KMS-11 (cell line): Measurements from ENCODE around the gene CARHSP1.

Source experiments
- H2AFZ ChIP-seq: fragments of 200-600 bp; sonication (generic); 2 replicates; pipeline ENCODE4 v1.6.1; 2016; ENCODE audit warnings: antibody characterized with exemption, mixed run types, low read depth
- H3K27ac ChIP-seq: fragments of 200-600 bp; sonication (generic); 2 replicates; pipeline ENCODE4 v1.6.1; 2016; ENCODE audit warnings: mild to moderate bottlenecking, mixed run types
- H3K27me3 ChIP-seq: fragments of 200-600 bp; sonication (generic); 2 replicates; pipeline ENCODE4 v1.6.1; 2017; ENCODE audit warnings: mild to moderate bottlenecking, low read depth, mixed run types, moderate library complexity; ENCODE audit not compliant: insufficient read depth
- H3K36me3 ChIP-seq: fragments of 200-600 bp; sonication (generic); 2 replicates; pipeline ENCODE4 v1.6.1; 2017; ENCODE audit warnings: mild to moderate bottlenecking, mixed run types; ENCODE audit not compliant: insufficient read depth
- H3K4me1 ChIP-seq: fragments of 200-600 bp; sonication (generic); 2 replicates; pipeline ENCODE4 v1.6.1; 2016; ENCODE audit warnings: mild to moderate bottlenecking, low read depth, mixed run types; ENCODE audit not compliant: poor library complexity, severe bottlenecking
- H3K4me2 ChIP-seq: fragments of 200-600 bp; sonication (generic); 2 replicates; pipeline ENCODE4 v1.7.0; 2016; ENCODE audit warnings: mild to moderate bottlenecking, mixed run types
- H3K4me3 ChIP-seq: fragments of 200-600 bp; sonication (generic); IDR thresholded peaks from 2 replicates; pipeline ENCODE4 v1.6.1; 2017; ENCODE audit warnings: low read depth, low read length, mixed read lengths; ENCODE audit not compliant: insufficient read depth
- H3K79me2 ChIP-seq: fragments of 200-600 bp; sonication (generic); 2 replicates; pipeline ENCODE4 v1.6.1; 2016; ENCODE audit warnings: low read depth, mixed run types; ENCODE audit not compliant: insufficient read depth
- H3K9ac ChIP-seq: fragments of 200-600 bp; sonication (generic); 2 replicates; pipeline ENCODE4 v1.6.1; 2016; ENCODE audit warnings: mild to moderate bottlenecking, mixed run types
- H4K20me1 ChIP-seq: fragments of 200-600 bp; sonication (generic); 2 replicates; pipeline ENCODE4 v1.6.1; 2016; ENCODE audit warnings: mild to moderate bottlenecking, mixed run types; ENCODE audit not compliant: insufficient read depth
- CTCF ChIP-seq: fragments of 200-600 bp; sonication (generic); conservative IDR thresholded peaks from 2 replicates; pipeline ENCODE4 v1.6.1; 2017; ENCODE audit warnings: low read depth, mild to moderate bottlenecking, antibody characterized with exemption, low read length, moderate library complexity, mixed read lengths

CARHSP1 gene

GRCh38 chr16:8892101-8892575 is 23.3 kb upstream of the CARHSP1 start:
- no peak overlapping the region for H2AFZ ChIP-seq
- H3K4me2 ChIP-seq, result no peak overlapping the region

GRCh38 chr16:8890549-8890921 is 21.7 kb upstream of the CARHSP1 start:
- Histone ChIP-seq H3K9ac (no peak overlapping the region), H3K4me3 (no peak overlapping the region), H3K4me1 (peaks cover 11% of the 10 kb centered on the region), H3K4me2 (no peak overlapping the region), H2AFZ (no peak overlapping the region), H3K79me2 (no peaks in the 10 kb centered on the region), H3K27me3 (no peaks in the 10 kb centered on the region; the same call in 1 of the 2 replicates), H3K36me3 (peaks cover 10% of the 10 kb centered on the region; the same call in 1 of the 2 replicates), H3K27ac (no peak overlapping the region), H4K20me1 (peaks cover 6% of the 10 kb centered on the region; the same call in 1 of the 2 replicates)
- no peak for TF ChIP-seq CTCF

More at GRCh38 chr16:8892101-8892575, 23.3 kb upstream of the CARHSP1 start:
- no peak overlapping the region for H3K27ac ChIP-seq
- H3K27me3 ChIP-seq, result no peaks in the 10 kb centered on the region
- no peaks in the 10 kb centered on the region for H3K4me1 ChIP-seq
- H3K4me3 ChIP-seq, result no peak overlapping the region
- H3K79me2 ChIP-seq, result peaks cover 2% of the 10 kb centered on the region; the same call in 1 of the 2 replicates
- peaks cover 13% of the 10 kb centered on the region; the same call in 1 of the 2 replicates for H3K36me3 ChIP-seq
- H3K9ac ChIP-seq, result no peak overlapping the region
- TF ChIP-seq CTCF, result no peak
- peaks cover 3% of the 10 kb centered on the region; the same call in 1 of the 2 replicates for H4K20me1 ChIP-seq

- Histone ChIP-seq H2AFZ (no peak overlapping the region), H4K20me1 (peaks cover 6% of the 10 kb centered on the region; the same call in 1 of the 2 replicates), H3K9ac (no peak overlapping the region), H3K27me3 (no peaks in the 10 kb centered on the region; the same call in 1 of the 2 replicates), H3K27ac (no peak overlapping the region), H3K36me3 (peaks cover 8% of the 10 kb centered on the region; the same call in 1 of the 2 replicates), H3K4me1 (peaks cover 16% of the 10 kb centered on the region), H3K79me2 (no peaks in the 10 kb centered on the region), H3K4me2 (no peak overlapping the region), H3K4me3 (no peak overlapping the region)
- TF ChIP-seq CTCF, result no peak
Observed at GRCh38 chr16:8889893-8890548, 21.2 kb upstream of the CARHSP1 start.

- peaks cover 4% of the 10 kb centered on the region; the same call in 1 of the 2 replicates for H3K36me3 ChIP-seq
- peaks cover 6% of the 10 kb centered on the region; the same call in 1 of the 2 replicates for H4K20me1 ChIP-seq
- no peak overlapping the region for H3K4me2 ChIP-seq
- no peaks in the 10 kb centered on the region; the same call in 1 of the 2 replicates for H3K27me3 ChIP-seq
- peaks cover 24% of the 10 kb centered on the region for H3K4me1 ChIP-seq
- no peaks in the 10 kb centered on the region for H3K79me2 ChIP-seq
- no peak overlapping the region for H3K9ac ChIP-seq
- H3K27ac ChIP-seq, result no peak overlapping the region
- no peak overlapping the region for H2AFZ ChIP-seq
- no peak overlapping the region for H3K4me3 ChIP-seq
- no peak for TF ChIP-seq CTCF
Observed at GRCh38 chr16:8888951-8889892, 20.4 kb upstream of the CARHSP1 start.
